A549 (cell line): ENCODE measurements around the gene KRTAP17-1. TPM values are rescaled to one million over a fixed set of nuclear protein-coding genes. Genes with fewer than 3 reads are reported as not detected.

ENCODE experiments used
- ATAC-seq, 2 experiments: fragments of 200-7000 bp in 1 of 2; fragments of >200 bp in 1 of 2; cut with Nextera tagmentation in 1 of 2; cut with Tn5 transposase in 1 of 2; 3 replicates each; pipeline versions ENCODE4 v1.8.0 to v1.9.1; 2018 to 2020; ENCODE audit warnings: mild to moderate bottlenecking in 1 of 2, moderate library complexity in 1 of 2
- CTCF ChIA-PET: fragments of 300-600 bp; sonication (Branson Sonifier 250); formaldehyde crosslinking; extraction: SDS; loops from one replicate; lab custom pipeline; 2021; ENCODE audit warnings: antibody characterized with exemption, inconsistent platforms; lab: Yijun Ruan, JAX
- POLR2A ChIA-PET: fragments of 350-600 bp; formaldehyde crosslinking; extraction: SDS; loops from one replicate; lab custom pipeline; 2021; ENCODE audit warnings: antibody characterized with exemption, inconsistent platforms; lab: Yijun Ruan, JAX
- DNase-seq, 2 experiments: peaks; one replicate each; pipeline versions ENCODE4 v3.0.0 to v3.0.0-alpha.2; 2011 to 2016; ENCODE audit warnings: low read depth in 1 of 2, low spot score in 1 of 2
- FAIRE-seq: peaks from 2 replicates; lab custom pipeline; 2011; peaks lifted over from hg19 to GRCh38; lab: Jason Lieb, UNC
- H3K27ac ChIP-seq, 2 experiments: fragments of >200 bp; sonication (Bioruptor Twin); formaldehyde crosslinking; 3 replicates each; pipeline ENCODE4 v1.5.1; 2016 to 2017
- H3K4me1 ChIP-seq: fragments of >200 bp; sonication (Bioruptor Twin); formaldehyde crosslinking; 3 replicates; pipeline ENCODE4 v1.6.1; 2016
- H3K4me2 ChIP-seq: fragments of >200 bp; sonication (Bioruptor Twin); formaldehyde crosslinking; 3 replicates; pipeline ENCODE4 v1.6.1; 2016
- H3K4me3 ChIP-seq: fragments of >200 bp; sonication (Bioruptor Twin); formaldehyde crosslinking; 3 replicates; pipeline ENCODE4 v1.5.1; 2016
- H3K9me3 ChIP-seq: fragments of >200 bp; sonication (Bioruptor Twin); formaldehyde crosslinking; 3 replicates; pipeline ENCODE4 v1.6.1; 2016
- BCL3 ChIP-seq: fragments of >200 bp; sonication (Bioruptor Twin); formaldehyde crosslinking; IDR thresholded peaks from 3 replicates; pipeline ENCODE4 v1.6.1; 2016
- BHLHE40 ChIP-seq: IDR thresholded peaks from 2 replicates; pipeline ENCODE4 v1.6.1; 2012; ENCODE audit warnings: low read depth, low read length, inconsistent platforms
- CEBPB ChIP-seq, 2 experiments: fragments of >200 bp in 1 of 2; sonication (Bioruptor Twin) in 1 of 2; formaldehyde crosslinking in 1 of 2; IDR thresholded peaks; 2 replicates each; pipeline ENCODE4 v1.6.1; 2012 to 2016
- CHD2 ChIP-seq: fragments of 150-350 bp; IDR thresholded peaks from 2 replicates; pipeline ENCODE4 v1.6.1; 2014; ENCODE audit warnings: low read length; ENCODE audit not compliant: partially characterized antibody
- CHD4 ChIP-seq: fragments of 200-600 bp; sonication (generic); IDR thresholded peaks from 2 replicates; pipeline ENCODE4 v1.6.1; 2016; ENCODE audit warnings: antibody characterized with exemption, mild to moderate bottlenecking, borderline replicate concordance
- E2F6 ChIP-seq: IDR thresholded peaks from 2 replicates; pipeline ENCODE4 v1.6.1; 2012; ENCODE audit warnings: low read depth, borderline replicate concordance
- EHF ChIP-seq: fragments of 250-450 bp; sonication (Bioruptor Pico); IDR thresholded peaks from 2 replicates; pipeline ENCODE4 v1.5.0; 2020; ENCODE audit warnings: mild to moderate bottlenecking
- EHMT2 ChIP-seq: fragments of 200-600 bp; sonication (generic); IDR thresholded peaks from 2 replicates; pipeline ENCODE4 v1.6.1; 2016; ENCODE audit warnings: antibody characterized with exemption, low read depth, mild to moderate bottlenecking, moderate library complexity
- EP300 ChIP-seq, 2 experiments: fragments of >200 bp; sonication (Bioruptor Twin); formaldehyde crosslinking; IDR thresholded peaks; 2 replicates in 1 of 2; 3 replicates in 1 of 2; pipeline ENCODE4 v1.6.1; 2016 to 2017
- ESRRA ChIP-seq: fragments of 150-350 bp; IDR thresholded peaks from 2 replicates; pipeline ENCODE4 v1.6.1; 2014; ENCODE audit warnings: mild to moderate bottlenecking, low read length, borderline replicate concordance
- FOSL2 ChIP-seq, 2 experiments: fragments of 450-650 bp in 1 of 2; fragments of >200 bp in 1 of 2; sonication (Bioruptor Twin) in 1 of 2; formaldehyde crosslinking; IDR thresholded peaks; 2 replicates each; pipeline versions ENCODE4 v1.5.0 to v1.6.1; 2016 to 2020; ENCODE audit warnings: mild to moderate bottlenecking in 1 of 2, moderate library complexity in 1 of 2
- FOXS1 ChIP-seq: fragments of 250-450 bp; sonication (Bioruptor Pico); IDR thresholded peaks from 2 replicates; pipeline ENCODE4 v1.5.0; 2020; ENCODE audit warnings: mild to moderate bottlenecking, moderate library complexity
- HDAC2 ChIP-seq: fragments of 200-600 bp; sonication (generic); IDR thresholded peaks from 2 replicates; pipeline ENCODE4 v1.6.1; 2016
- HEYL ChIP-seq: fragments of 250-450 bp; sonication (Bioruptor Pico); IDR thresholded peaks from 2 replicates; pipeline ENCODE4 v1.8.0; 2021; ENCODE audit warnings: mild to moderate bottlenecking, moderate library complexity
- JUN ChIP-seq, 2 experiments: fragments of >200 bp; sonication (Bioruptor Twin); formaldehyde crosslinking; IDR thresholded peaks; 2 replicates in 1 of 2; 3 replicates in 1 of 2; pipeline ENCODE4 v1.6.1; 2016 to 2017
- JUNB ChIP-seq: fragments of >200 bp; sonication (Bioruptor Twin); formaldehyde crosslinking; IDR thresholded peaks from 2 replicates; pipeline ENCODE4 v1.6.1; 2016
- KDM1A ChIP-seq: fragments of 200-600 bp; sonication (generic); IDR thresholded peaks from 2 replicates; pipeline ENCODE4 v1.6.1; 2016; ENCODE audit warnings: low read depth, mild to moderate bottlenecking
- MAZ ChIP-seq: fragments of 150-350 bp; IDR thresholded peaks from 2 replicates; pipeline ENCODE4 v1.6.1; 2014; ENCODE audit warnings: antibody characterized with exemption, low read depth, low read length, borderline replicate concordance
- NFE2L2 ChIP-seq: fragments of 150-350 bp; conservative IDR thresholded peaks from 2 replicates; pipeline ENCODE4 v1.6.1; 2014; ENCODE audit warnings: low read length
- PBX3 ChIP-seq: IDR thresholded peaks from 2 replicates; pipeline ENCODE4 v1.6.1; 2012
- POLR2A ChIP-seq: IDR thresholded peaks from 2 replicates; pipeline ENCODE4 v1.6.1; 2012; ENCODE audit warnings: mild to moderate bottlenecking, low read length
- RAD21 ChIP-seq, 2 experiments: fragments of >200 bp in 1 of 2; sonication (Bioruptor Twin) in 1 of 2; formaldehyde crosslinking in 1 of 2; IDR thresholded peaks in 1 of 2; conservative IDR thresholded peaks in 1 of 2; 2 replicates in 1 of 2; 3 replicates in 1 of 2; pipeline ENCODE4 v1.6.1; 2012 to 2018; ENCODE audit warnings: inconsistent platforms in 1 of 2
- RARB ChIP-seq: fragments of 250-450 bp; sonication (Bioruptor Pico); IDR thresholded peaks from 2 replicates; pipeline ENCODE4 v1.8.0; 2021; ENCODE audit warnings: mild to moderate bottlenecking, moderate library complexity
- RCOR1 ChIP-seq: fragments of 150-350 bp; IDR thresholded peaks from 2 replicates; pipeline ENCODE4 v1.6.1; 2014; ENCODE audit warnings: antibody characterized with exemption, low read length, low read depth
- RNF2 ChIP-seq: fragments of 200-600 bp; sonication (generic); IDR thresholded peaks from 2 replicates; pipeline ENCODE4 v1.6.1; 2016; ENCODE audit warnings: low read depth, mild to moderate bottlenecking, antibody characterized with exemption, moderate library complexity, borderline replicate concordance
- SREBF2 ChIP-seq: fragments of 450-650 bp; IDR thresholded peaks from 2 replicates; pipeline ENCODE4 v1.6.1; 2014; ENCODE audit warnings: mild to moderate bottlenecking, moderate library complexity
- TFCP2L1 ChIP-seq: fragments of 250-450 bp; sonication (Bioruptor Pico); IDR thresholded peaks from 2 replicates; pipeline ENCODE4 v1.5.0; 2021; ENCODE audit warnings: mild to moderate bottlenecking
- TP53 ChIP-seq: fragments of 250-450 bp; sonication (Bioruptor Pico); IDR thresholded peaks from 2 replicates; pipeline ENCODE4 v1.5.0; 2021; ENCODE audit warnings: mild to moderate bottlenecking, moderate library complexity
- ZFP36 ChIP-seq: fragments of 450-650 bp; IDR thresholded peaks from 2 replicates; pipeline ENCODE4 v1.6.1; 2014; ENCODE audit warnings: borderline replicate concordance; ENCODE audit not compliant: partially characterized antibody
- WGBS: methylation state at CpG from one replicate; pipeline ENCODE4 v1.1.6; 2017; ENCODE audit errors: missing lambda C conversion rate; 5-methylcytosine and 5-hydroxymethylcytosine counted together
- polyA plus RNA-seq, 4 experiments: library from polyadenylated mRNA; depleted of rRNA in 3 of 4; stranded (reverse); fragments of >200 nt; fragmentation: RNase III in 1 of 4; extraction: RNeasy Plus Mini Kit Qiagen cat#74134 plus additional on column Dnase treatment in 1 of 4; gene quantifications; 2 replicates in 3 of 4; 3 replicates in 1 of 4; pipeline ENCODE4 v1.2.3, GENCODE V29; 2011 to 2017

The KRTAP17-1 gene
- polyA plus RNA-seq, 2 of the 4 experiments (the other 2 are of a cell fraction) = not detected

- Histone ChIP-seq H3K9me3 (no peaks in the 10 kb centered on the region), H3K4me3 (no peak overlapping the region), H3K4me2 (no peak overlapping the region), H3K27ac (no peak overlapping the region), H3K4me1 (no peaks in the 10 kb centered on the region)
- FAIRE-seq = no peak
- ATAC-seq = no peak
- POLR2A ChIA-PET = no interaction called here
- CTCF ChIA-PET = no interaction called here
- TF ChIP-seq POLR2A (no peak), MAZ (no peak), NFE2L2 (no peak), RARB (CRISPR knock-in tag) (no peak), TP53 (CRISPR knock-in tag) (no peak), RCOR1 (no peak), HEYL (CRISPR knock-in tag) (no peak), FOSL2 (IDR thresholded peaks at IDR 0.05) (no peak), FOSL2 (CRISPR knock-in tag; IDR thresholded peaks at IDR 0.05) (no peak), CHD2 (no peak), JUNB (no peak), TFCP2L1 (CRISPR knock-in tag) (no peak), KDM1A (no peak), PBX3 (no peak)
- 33% methylated on average over 1 of the region's 1 CpG for WGBS
- DNase-seq = no peak
Measured at GRCh38 chr17:41311111-41311510, 4.4 kb downstream of the KRTAP17-1 start.

DNA sequence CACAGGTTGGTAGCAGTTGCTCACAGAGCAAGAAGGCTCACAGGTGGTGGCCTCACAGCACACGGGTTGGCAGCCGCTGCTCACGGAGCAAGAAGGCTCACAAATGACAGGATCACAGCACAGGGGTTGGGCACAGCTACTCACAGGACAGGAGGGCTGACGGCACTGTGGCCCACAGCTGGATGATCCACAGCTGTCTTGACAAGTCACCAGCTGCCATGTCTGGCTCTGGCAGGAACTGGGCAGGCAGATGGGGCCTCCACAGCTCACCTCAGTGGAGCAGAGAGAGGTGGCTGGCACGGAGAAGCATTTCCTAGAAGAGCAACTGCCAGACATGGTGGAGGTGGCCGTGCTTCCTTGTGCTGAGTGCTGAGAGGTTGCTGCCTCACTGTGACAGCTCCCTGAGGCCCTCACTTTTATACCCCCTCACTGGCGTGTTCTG is 6.6 kb downstream of the KRTAP17-1 start, which contains the start of gene KRTAP16-1:
TSS of gene KRTAP16-1 (minus strand) at position 392 of the 442 bp plus-strand sequence. CDS start at position 336, 56 bp downstream.
- ChIA-PET POLR2A (no interaction called here), CTCF (interaction anchor here (1.0 to 3.2 kb wide), 6 partner anchors 13 to 399 kb away, joined by 3 to 23 read pairs (median 4); no protein-coding TSS in a partner anchor)
- no peak for TF ChIP-seq FOSL2 (IDR thresholded peaks at IDR 0.05)
- no peak for TF ChIP-seq FOSL2 (CRISPR knock-in tag; IDR thresholded peaks at IDR 0.05)
- no peak for TF ChIP-seq CHD4
- TF ChIP-seq EHF = no peak
- TF ChIP-seq EHMT2 = no peak
- no peak for TF ChIP-seq E2F6
- TF ChIP-seq JUN (IDR thresholded peaks at IDR 0.05) = no peak
- no peak for TF ChIP-seq KDM1A
- TF ChIP-seq BHLHE40 = no peak
- FAIRE-seq (no peak), DNase-seq (no peak), ATAC-seq (no peak; a peak in 1 of 6 replicates)
- no peak within 1 kb of the TSS for H3K27ac ChIP-seq
- H3K4me2 ChIP-seq = no peak within 1 kb of the TSS
- H3K9me3 ChIP-seq = no peaks in the 10 kb centered on the region
- H3K4me3 ChIP-seq = no peak within 1 kb of the TSS
- no peaks in the 10 kb centered on the region for H3K4me1 ChIP-seq
- 78% methylated on average over 7 of the region's 7 CpGs for WGBS

GRCh38 chr17:41308251-41308917 is 7.1 kb downstream of the KRTAP17-1 start:
- Histone ChIP-seq H3K27ac (no peak overlapping the region), H3K4me2 (no peak overlapping the region), H3K4me1 (no peaks in the 10 kb centered on the region), H3K4me3 (no peak overlapping the region), H3K9me3 (no peaks in the 10 kb centered on the region)
- ChIA-PET POLR2A (no interaction called here), CTCF (interaction anchor here (1.1 to 3.2 kb wide), 7 partner anchors 14 to 451 kb away, joined by 3 to 23 read pairs (median 4); no protein-coding TSS in a partner anchor)
- 70% methylated on average over 10 of the region's 10 CpGs for WGBS
- ATAC-seq = peak; percentile 19 to 44; a peak in 1 of 6 replicates
- TF ChIP-seq TFCP2L1 (CRISPR knock-in tag) (no peak), SREBF2 (no peak), CHD4 (no peak), RAD21 (conservative IDR thresholded peaks at IDR 0.05 in 1 of 2, IDR thresholded peaks at IDR 0.05 in 1 of 2) (no peak), JUN (IDR thresholded peaks at IDR 0.05) (no peak), FOXS1 (no peak), TP53 (CRISPR knock-in tag) (no peak), EP300 (IDR thresholded peaks at IDR 0.05) (no peak), ESRRA (no peak), RNF2 (no peak), ZFP36 (no peak), HDAC2 (no peak), BCL3 (no peak), CEBPB (IDR thresholded peaks at IDR 0.05) (no peak)
- no peak for DNase-seq
- no peak for FAIRE-seq
